ENCODE results near the gene ADCY5. TPM values are rescaled to one million over a fixed set of nuclear protein-coding genes. Genes with fewer than 3 reads are reported as not detected.

Gene ADCY5
- total and polyA plus RNA-seq, 2 donors (not counting 1 experiment from before 2014, with no cell fraction given), result not detected

- Mint-ChIP-seq H3K9me3 (ENCODE audit: insufficient read depth) (no peaks in the 10 kb centered on the region), H3K4me3 (no peak overlapping the region), H3K27me3 (no peaks in the 10 kb centered on the region), H3K27ac (no peak overlapping the region), H3K4me1 (no peaks in the 10 kb centered on the region)
- Histone ChIP-seq H3K36me3 (replicated peaks in 1 of 2; ENCODE audit: control extremely low read depth in 1 of 2, control insufficient read depth in 1 of 2, extremely low read depth in 1 of 2, insufficient read depth in 2 of 2, low read length in 1 of 2) (no peaks in the 10 kb centered on the region), H3K27me3 (replicated peaks in 1 of 4; ENCODE audit: control extremely low read depth in 1 of 4, control insufficient read depth in 3 of 4, insufficient read depth in 4 of 4, low read length in 3 of 4) (no peaks in the 10 kb centered on the region), H3K79me2 (ENCODE audit: control insufficient read depth, insufficient read depth, low read length) (no peaks in the 10 kb centered on the region), H3K4me2 (replicated peaks; ENCODE audit: low read depth, low read length, poor library complexity, severe bottlenecking) (no peak overlapping the region), H2AFZ (ENCODE audit: insufficient read depth, low read depth, low read length, poor library complexity, severe bottlenecking) (no peak overlapping the region), H3K27ac (ENCODE audit: low read length in 2 of 2) (no peak overlapping the region), H4K20me1 (ENCODE audit: control insufficient read depth, insufficient read depth, low read length, poor library complexity, severe bottlenecking) (no peaks in the 10 kb centered on the region), H3K4me3 (ENCODE audit: control extremely low read depth in 1 of 5, extremely low read depth in 1 of 5, insufficient read depth in 1 of 5, low read depth in 2 of 5, low read length in 4 of 5) (no peak overlapping the region), H3K4me1 (ENCODE audit: control insufficient read depth in 2 of 2, insufficient read depth in 2 of 2, low read length in 2 of 2) (no peaks in the 10 kb centered on the region), H3K9ac (ENCODE audit: low read length) (no peak overlapping the region), H3K9me3 (ENCODE audit: control extremely low read depth in 1 of 3, control insufficient read depth in 2 of 3, insufficient read depth in 1 of 3, low read length in 2 of 3) (peaks cover 0 to 3% (median 0%) of the 10 kb centered on the region in 3 donors)
- ChIA-PET CTCF (no interaction called here), POLR2A (no interaction called here)
- WGBS (ENCODE audit: insufficient coverage), result 79% methylated on average over 10 of the region's 11 CpGs
- TF ChIP-seq, protein P1, sequence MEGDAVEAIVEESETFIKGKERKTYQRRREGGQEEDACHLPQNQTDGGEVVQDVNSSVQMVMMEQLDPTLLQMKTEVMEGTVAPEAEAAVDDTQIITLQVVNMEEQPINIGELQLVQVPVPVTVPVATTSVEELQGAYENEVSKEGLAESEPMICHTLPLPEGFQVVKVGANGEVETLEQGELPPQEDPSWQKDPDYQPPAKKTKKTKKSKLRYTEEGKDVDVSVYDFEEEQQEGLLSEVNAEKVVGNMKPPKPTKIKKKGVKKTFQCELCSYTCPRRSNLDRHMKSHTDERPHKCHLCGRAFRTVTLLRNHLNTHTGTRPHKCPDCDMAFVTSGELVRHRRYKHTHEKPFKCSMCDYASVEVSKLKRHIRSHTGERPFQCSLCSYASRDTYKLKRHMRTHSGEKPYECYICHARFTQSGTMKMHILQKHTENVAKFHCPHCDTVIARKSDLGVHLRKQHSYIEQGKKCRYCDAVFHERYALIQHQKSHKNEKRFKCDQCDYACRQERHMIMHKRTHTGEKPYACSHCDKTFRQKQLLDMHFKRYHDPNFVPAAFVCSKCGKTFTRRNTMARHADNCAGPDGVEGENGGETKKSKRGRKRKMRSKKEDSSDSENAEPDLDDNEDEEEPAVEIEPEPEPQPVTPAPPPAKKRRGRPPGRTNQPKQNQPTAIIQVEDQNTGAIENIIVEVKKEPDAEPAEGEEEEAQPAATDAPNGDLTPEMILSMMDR (IDR thresholded peaks at IDR 0.05), result no peak
- DNase-seq, result no peak
- intact Hi-C loops (cut with micrococcal nuclease), result no loop called here
- no peak for ATAC-seq (ENCODE audit: low read depth)
Measured at GRCh38 chr3:123295901-123296250, 153.0 kb downstream of the ADCY5 start.

DNA sequence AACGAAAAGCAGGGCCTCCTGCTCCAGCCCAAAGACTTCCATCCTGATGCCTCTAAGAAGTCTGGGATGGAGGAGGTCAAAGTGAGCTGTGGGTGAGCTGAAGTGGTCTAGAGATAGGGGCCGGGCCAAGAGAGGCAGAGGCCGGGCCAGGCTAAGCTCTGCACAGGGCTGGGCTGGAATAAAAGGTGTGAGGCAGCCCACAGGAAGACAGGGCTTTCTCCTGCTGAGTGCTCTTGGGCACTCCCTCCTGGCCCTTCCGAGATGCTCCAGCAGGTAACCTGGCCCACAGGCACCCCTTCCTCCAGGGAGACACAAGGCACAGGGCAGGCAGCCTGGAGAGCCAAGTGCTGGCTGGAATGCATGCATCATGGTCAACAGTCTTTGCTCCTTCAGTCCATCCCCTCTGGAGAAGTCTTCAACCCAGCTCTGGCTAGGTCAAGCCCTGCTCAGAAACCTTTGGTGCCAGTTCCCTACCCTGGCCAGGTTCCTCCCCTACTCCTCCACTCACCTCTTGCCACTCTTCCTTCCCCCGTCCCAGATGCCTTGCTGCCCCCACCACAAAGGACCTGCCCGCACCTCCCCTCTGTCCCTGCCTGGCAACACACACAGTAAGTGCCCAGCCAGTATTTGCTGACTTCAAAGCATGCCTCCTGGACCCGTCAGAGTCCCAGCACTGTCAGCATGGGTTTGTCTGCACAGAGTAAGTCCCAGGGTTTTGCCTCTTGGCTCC is 153.6 kb downstream of the ADCY5 start:
- no peaks in the 10 kb centered on the region for H3K4me1 ChIP-seq (ENCODE audit: control insufficient read depth in 2 of 2, insufficient read depth in 2 of 2, low read length in 2 of 2)

More for the DNA sequence above, 153.6 kb downstream of the ADCY5 start:
- no peaks in the 10 kb centered on the region for H3K27me3 ChIP-seq (replicated peaks in 1 of 4; ENCODE audit: control extremely low read depth in 1 of 4, control insufficient read depth in 3 of 4, insufficient read depth in 4 of 4, low read length in 3 of 4)
- no peaks in the 10 kb centered on the region for H3K4me1 Mint-ChIP-seq
- H4K20me1 ChIP-seq (ENCODE audit: control insufficient read depth, insufficient read depth, low read length, poor library complexity, severe bottlenecking), result no peaks in the 10 kb centered on the region
- WGBS (ENCODE audit: insufficient coverage), result 82% methylated on average over 6 of the region's 7 CpGs
- no peak overlapping the region for H3K4me3 ChIP-seq (ENCODE audit: control extremely low read depth in 1 of 5, extremely low read depth in 1 of 5, insufficient read depth in 1 of 5, low read depth in 2 of 5, low read length in 4 of 5)
- POLR2A ChIA-PET, result no interaction called here
- no peak overlapping the region for H3K27ac ChIP-seq (ENCODE audit: low read length in 2 of 2)
- CTCF ChIA-PET, result no interaction called here
- no peaks in the 10 kb centered on the region for H3K36me3 ChIP-seq (replicated peaks in 1 of 2; ENCODE audit: control extremely low read depth in 1 of 2, control insufficient read depth in 1 of 2, extremely low read depth in 1 of 2, insufficient read depth in 2 of 2, low read length in 1 of 2)
- no peak overlapping the region for H3K27ac Mint-ChIP-seq
- no peak overlapping the region for H3K9ac ChIP-seq (ENCODE audit: low read length)
- no peaks in the 10 kb centered on the region for H3K79me2 ChIP-seq (ENCODE audit: control insufficient read depth, insufficient read depth, low read length)
- DNase-seq, result no peak
- no peak for TF ChIP-seq EZH2 (IDR thresholded peaks at IDR 0.05; ENCODE audit: borderline replicate concordance, insufficient read depth, low read depth, low read length, poor library complexity, severe bottlenecking)
- TF ChIP-seq, protein P1 (IDR thresholded peaks at IDR 0.05), result no peak
- H2AFZ ChIP-seq (ENCODE audit: insufficient read depth, low read depth, low read length, poor library complexity, severe bottlenecking), result no peak overlapping the region
- intact Hi-C loops (cut with micrococcal nuclease), result no loop called here
- H3K4me2 ChIP-seq (replicated peaks; ENCODE audit: low read depth, low read length, poor library complexity, severe bottlenecking), result no peak overlapping the region
- H3K9me3 ChIP-seq (ENCODE audit: control extremely low read depth in 1 of 3, control insufficient read depth in 2 of 3, insufficient read depth in 1 of 3, low read length in 2 of 3), result peaks cover 0 to 5% (median 0%) of the 10 kb centered on the region in 3 donors
- no peaks in the 10 kb centered on the region for H3K27me3 Mint-ChIP-seq
- no peak overlapping the region for H3K4me3 Mint-ChIP-seq
- H3K9me3 Mint-ChIP-seq (ENCODE audit: insufficient read depth), result no peaks in the 10 kb centered on the region
- ATAC-seq (ENCODE audit: low read depth), result no peak
